ENCODE data around the gene HDHD3.

DNA sequence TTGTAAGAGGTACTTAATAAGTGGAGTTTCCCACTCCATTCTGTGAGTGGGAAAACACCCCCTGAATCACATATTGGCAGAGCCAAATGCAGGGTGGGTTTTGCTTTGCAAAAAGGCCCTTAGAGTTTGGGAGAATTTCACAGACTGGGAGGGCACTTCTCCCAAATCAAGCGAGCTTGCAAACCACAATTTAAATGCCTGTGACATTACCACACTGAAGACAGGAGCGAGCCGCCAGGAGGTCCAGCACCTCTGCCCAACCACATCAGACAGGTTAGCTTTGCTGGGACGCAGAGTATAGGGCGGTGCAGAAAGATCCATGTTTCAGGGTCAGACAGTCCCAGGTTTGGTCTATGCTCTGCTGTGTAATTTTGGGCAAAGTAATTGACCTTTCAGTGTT is 22.0 kb upstream of the HDHD3 start:
- TF ChIP-seq POLR2A (IDR thresholded peaks at IDR 0.05; ENCODE audit: low read length) (no peak), GATA1 (IDR thresholded peaks at IDR 0.05; ENCODE audit: low read depth, low read length) (no peak)
